Erythroblast (primary cell): ENCODE data around the gene CHAD.

ENCODE experiments used
- GATA1 ChIP-seq: IDR thresholded peaks from 2 replicates; pipeline ENCODE4 v1.6.1; 2011; ENCODE audit warnings: low read depth, mild to moderate bottlenecking, control low read depth, low read length, moderate library complexity
- POLR2A ChIP-seq: IDR thresholded peaks from 2 replicates; pipeline ENCODE4 v1.6.1; 2011; ENCODE audit warnings: mild to moderate bottlenecking, low read length

- TF ChIP-seq POLR2A: no peak
- no peak for TF ChIP-seq GATA1
These were observed 27.5 kb downstream of the CHAD start for GRCh38 chr17:50440838-50441829.
